ENCODE measurements around the gene DLEC1.
"Not testable (repeated sequence)": the region's sequence is repeated elsewhere in the genome, so short reads cannot be mapped to it uniquely, and the experiment has no call there.

The DLEC1 gene

DNA sequence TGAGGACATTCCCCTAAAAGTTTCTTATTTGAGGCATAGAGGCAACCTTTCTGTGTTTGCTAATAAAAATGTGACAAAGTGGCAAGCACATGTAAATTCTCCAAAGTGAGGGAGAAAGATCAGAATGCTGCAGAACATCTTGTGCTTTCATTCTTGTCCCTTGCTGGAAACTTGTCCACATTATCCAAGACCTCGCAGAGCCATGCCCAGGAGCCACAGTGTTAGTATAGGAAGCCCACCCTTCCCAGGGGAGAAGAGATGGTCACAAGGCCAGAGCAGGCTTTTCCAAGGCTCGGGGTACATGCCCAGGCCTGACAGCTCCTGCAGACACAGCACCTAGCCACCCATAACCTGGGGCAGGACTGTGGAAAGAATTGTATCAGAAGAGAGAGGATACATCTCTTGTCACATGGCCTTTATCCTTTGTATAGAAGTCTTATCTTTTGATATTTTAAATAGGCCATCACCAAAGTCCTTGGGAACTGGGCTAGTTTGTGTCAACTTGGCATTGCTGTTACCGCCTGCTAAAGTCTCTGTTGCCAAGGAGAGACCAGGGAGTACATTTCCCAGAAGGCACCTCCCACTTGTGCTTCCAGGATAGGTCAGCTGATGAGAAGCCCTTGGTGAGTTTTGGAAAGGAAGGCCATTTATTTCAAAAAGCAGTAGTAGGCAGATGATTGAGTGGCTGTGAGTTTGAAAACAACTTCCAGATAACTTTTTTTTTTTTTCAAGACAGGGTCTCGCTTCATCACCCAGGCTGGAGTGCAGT, 10.5 kb downstream of the DLEC1 start:
- TF ChIP-seq, protein P1, sequence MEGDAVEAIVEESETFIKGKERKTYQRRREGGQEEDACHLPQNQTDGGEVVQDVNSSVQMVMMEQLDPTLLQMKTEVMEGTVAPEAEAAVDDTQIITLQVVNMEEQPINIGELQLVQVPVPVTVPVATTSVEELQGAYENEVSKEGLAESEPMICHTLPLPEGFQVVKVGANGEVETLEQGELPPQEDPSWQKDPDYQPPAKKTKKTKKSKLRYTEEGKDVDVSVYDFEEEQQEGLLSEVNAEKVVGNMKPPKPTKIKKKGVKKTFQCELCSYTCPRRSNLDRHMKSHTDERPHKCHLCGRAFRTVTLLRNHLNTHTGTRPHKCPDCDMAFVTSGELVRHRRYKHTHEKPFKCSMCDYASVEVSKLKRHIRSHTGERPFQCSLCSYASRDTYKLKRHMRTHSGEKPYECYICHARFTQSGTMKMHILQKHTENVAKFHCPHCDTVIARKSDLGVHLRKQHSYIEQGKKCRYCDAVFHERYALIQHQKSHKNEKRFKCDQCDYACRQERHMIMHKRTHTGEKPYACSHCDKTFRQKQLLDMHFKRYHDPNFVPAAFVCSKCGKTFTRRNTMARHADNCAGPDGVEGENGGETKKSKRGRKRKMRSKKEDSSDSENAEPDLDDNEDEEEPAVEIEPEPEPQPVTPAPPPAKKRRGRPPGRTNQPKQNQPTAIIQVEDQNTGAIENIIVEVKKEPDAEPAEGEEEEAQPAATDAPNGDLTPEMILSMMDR (IDR thresholded peaks at IDR 0.05; ENCODE audit: control insufficient read depth, insufficient read depth, low read depth, low read length, missing control alignments): no peak
- no peak for DNase-seq (ENCODE audit: low read depth)
- H3K4me3 ChIP-seq (ENCODE audit: control insufficient read depth, low read depth, low read length): no peak overlapping the region

DNA sequence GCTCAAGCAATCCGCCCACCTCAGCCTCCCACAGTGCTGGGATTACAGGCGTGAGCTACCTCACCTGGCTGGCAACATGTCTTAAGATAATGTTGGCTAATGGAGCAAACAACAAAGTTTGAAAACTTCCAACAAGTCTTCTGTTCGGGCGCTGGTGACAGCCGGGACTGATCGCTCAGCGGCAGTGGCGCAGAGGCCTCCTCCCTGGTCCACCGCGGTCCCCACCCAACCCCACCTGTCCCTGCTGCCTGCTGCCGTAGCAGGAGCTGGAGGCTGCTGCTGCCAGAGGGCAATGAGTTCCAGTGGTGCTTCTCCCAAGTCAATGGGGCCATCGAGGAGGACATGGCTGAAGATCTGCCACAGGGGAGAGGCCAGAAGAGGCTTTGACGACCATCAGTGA, 12.1 kb downstream of the DLEC1 start:
- TF ChIP-seq, protein P1 (IDR thresholded peaks at IDR 0.05; ENCODE audit: control insufficient read depth, insufficient read depth, low read depth, low read length, missing control alignments): no peak
- H3K4me3 ChIP-seq (ENCODE audit: control insufficient read depth, low read depth, low read length): no peak overlapping the region
- no peak for DNase-seq (ENCODE audit: low read depth)

DNA sequence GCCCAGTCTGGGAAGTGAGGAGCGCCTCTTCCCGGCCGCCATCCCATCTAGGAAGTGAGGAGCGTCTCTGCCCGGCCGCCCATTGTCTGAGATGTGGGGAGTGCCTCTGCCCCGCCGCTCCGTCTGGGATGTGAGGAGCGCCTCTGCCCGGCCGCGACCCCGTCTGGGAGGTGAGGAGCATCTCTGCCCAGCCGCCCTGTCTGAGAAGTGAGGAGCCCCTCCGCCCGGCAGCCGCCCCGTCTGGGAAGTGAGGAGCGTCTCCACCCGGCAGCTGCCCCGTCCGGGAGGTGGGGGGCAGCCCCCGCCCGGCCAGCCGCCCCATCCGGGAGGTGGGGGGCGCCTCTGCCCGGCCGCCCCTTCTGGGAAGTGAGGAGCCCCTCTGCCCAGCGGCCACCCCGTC, 14.3 kb downstream of the DLEC1 start:
- DNase-seq (ENCODE audit: low read depth); H3K4me3 ChIP-seq (ENCODE audit: control insufficient read depth, low read depth, low read length): not testable (repeated sequence)

DNA sequence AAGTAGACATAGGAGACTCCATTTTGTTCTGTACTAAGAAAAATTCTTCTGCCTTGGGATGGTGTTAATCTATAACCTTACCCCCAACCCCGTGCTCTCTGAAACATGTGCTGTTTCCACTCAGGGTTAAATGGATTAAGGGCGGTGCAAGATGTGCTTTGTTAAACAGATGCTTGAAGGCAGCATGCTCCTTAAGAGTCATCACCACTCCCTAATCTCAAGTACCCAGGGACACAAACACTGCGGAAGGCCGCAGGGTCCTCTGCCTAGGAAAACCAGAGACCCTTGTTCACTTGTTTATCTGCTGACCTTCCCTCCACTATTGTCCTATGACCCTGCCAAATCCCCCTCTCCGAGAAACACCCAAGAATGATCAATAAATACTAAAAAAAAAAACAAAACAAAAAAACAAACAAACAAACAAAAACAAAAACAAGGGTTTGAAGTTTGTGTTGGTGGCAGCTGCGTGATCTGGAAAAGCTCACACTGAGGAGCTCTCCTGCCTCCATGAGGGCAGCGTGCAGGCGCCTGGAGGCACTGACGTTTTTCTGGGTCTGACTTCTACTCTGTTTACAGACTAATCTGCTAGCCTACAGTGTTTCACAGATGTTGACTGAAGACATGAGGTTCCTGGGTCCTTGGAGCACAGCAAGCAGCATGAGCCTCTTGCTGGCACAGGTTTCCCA, 14.9 kb downstream of the DLEC1 start:
- not testable (repeated sequence) for DNase-seq (ENCODE audit: low read depth); H3K4me3 ChIP-seq (ENCODE audit: control insufficient read depth, low read depth, low read length)

DNA sequence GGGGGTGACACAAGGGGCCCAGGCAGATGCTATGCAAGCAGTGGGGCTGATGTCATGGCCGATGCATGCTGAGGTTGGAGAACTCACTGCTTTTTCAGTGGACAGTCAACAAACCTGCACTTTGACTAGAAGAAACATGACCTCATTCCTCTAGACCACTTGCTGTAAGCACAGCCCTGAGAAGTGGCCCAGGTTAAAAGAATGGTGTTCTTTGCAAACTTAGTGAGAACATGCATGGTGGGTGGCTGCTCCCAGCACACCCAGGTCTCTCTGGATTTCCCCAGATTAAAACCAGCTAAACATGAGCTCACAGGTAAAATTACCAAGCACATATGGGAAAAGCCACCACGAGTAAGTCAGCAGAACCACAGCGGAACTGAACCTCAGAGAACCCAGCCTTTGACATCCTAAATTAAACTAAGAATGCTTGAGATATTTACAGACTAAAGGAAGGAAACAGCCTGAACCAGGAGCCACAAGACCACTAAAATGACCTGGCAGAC, 15.5 kb downstream of the DLEC1 start:
- TF ChIP-seq, protein P1 (IDR thresholded peaks at IDR 0.05; ENCODE audit: control insufficient read depth, insufficient read depth, low read depth, low read length, missing control alignments): no peak
- no peak overlapping the region for H3K4me3 ChIP-seq (ENCODE audit: control insufficient read depth, low read depth, low read length)
- no peak for DNase-seq (ENCODE audit: low read depth)

DNA sequence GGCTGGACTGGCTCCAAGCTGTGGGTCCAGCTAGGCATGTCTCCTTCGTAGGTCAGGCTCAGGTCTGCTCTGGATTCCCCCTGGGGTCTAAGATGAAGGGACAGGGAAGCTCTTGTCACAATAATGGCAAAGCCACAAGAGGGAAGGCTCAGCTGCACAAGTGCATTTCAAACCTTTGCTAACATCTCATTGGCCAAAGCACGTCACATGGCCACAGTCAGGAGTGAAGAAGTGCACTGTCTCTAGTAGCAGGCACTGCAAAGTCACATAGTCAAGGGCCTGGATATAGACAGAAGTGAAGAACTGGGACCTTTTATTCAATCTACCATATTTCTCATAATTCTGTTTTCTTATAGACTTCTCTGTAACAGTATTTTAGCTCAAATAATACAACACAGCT, 20.1 kb downstream of the DLEC1 start:
- no peak for DNase-seq (ENCODE audit: low read depth)
- H3K4me3 ChIP-seq (ENCODE audit: control insufficient read depth, low read depth, low read length): no peak overlapping the region
- TF ChIP-seq, protein P1 (IDR thresholded peaks at IDR 0.05; ENCODE audit: control insufficient read depth, insufficient read depth, low read depth, low read length, missing control alignments): no peak

DNA sequence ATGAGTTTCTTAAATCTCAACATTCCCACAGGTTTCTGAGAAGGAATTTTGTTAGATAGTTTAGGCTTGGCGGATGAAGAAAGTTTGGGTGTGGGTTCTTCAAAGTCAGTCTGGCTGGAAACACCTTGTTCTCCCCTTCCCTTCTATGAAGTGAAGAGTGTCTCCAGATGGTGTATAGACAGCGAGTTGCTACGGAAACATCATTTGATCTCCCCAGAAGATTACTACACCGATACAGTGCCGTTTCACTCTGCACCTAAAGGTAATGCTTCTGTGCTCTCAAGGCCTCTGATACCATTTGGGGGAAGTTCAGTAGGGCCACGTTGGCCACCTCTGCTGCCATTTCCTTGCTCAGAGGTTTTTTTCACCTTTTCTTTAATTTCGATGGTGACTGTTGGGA, 20.6 kb downstream of the DLEC1 start:
- no peak for DNase-seq (ENCODE audit: low read depth)
- H3K4me3 ChIP-seq (ENCODE audit: control insufficient read depth, low read depth, low read length): no peak overlapping the region
- TF ChIP-seq, protein P1 (IDR thresholded peaks at IDR 0.05; ENCODE audit: control insufficient read depth, insufficient read depth, low read depth, low read length, missing control alignments): no peak

Data from AG09309 (cell line).